A673 (cell line): ENCODE measurements around the gene CRACDL.

Experiments
- EZH2 ChIP-seq: fragments of 200-600 bp; sonication (generic); IDR thresholded peaks from 2 replicates; pipeline ENCODE4 v1.6.1; 2017; ENCODE audit warnings: borderline replicate concordance, low read depth, mild to moderate bottlenecking, mixed read lengths, antibody characterized with exemption, low read length; ENCODE audit not compliant: poor library complexity, severe bottlenecking
- TF ChIP-seq, protein P1 (sequence below): fragments of 300-800, 200-600 bp; sonication (generic); conservative IDR thresholded peaks from 2 replicates; pipeline ENCODE4 v1.5.1; 2017; ENCODE audit warnings: low read depth, mild to moderate bottlenecking, antibody characterized with exemption, low read length, moderate library complexity, mixed read lengths

DNA sequence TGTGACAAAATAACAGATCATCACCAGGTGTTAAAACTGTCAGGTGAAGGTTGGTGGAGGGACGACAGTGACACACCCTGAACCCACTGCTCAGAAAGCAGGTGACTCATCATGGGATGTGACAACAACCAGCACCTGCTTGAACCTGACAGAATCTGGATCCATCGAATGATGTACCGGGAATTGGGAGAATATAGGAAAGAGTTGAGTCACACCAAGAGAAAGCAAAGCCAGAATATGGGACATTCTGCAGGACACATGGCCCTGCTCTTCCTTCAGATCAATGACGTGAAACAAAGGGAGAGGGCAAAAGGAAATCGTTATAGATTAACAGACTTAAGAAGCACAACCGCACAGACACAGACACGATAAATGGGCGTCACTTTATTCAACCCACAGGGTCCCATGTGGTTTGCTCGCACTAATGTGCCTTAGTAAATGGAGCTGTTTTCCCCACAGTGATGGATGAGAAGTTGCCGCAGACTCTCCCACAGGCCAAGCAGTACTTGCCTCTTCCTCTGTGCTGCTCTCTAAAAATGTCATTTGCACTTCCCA is 100.1 kb downstream of the CRACDL start:
- TF ChIP-seq, protein P1, sequence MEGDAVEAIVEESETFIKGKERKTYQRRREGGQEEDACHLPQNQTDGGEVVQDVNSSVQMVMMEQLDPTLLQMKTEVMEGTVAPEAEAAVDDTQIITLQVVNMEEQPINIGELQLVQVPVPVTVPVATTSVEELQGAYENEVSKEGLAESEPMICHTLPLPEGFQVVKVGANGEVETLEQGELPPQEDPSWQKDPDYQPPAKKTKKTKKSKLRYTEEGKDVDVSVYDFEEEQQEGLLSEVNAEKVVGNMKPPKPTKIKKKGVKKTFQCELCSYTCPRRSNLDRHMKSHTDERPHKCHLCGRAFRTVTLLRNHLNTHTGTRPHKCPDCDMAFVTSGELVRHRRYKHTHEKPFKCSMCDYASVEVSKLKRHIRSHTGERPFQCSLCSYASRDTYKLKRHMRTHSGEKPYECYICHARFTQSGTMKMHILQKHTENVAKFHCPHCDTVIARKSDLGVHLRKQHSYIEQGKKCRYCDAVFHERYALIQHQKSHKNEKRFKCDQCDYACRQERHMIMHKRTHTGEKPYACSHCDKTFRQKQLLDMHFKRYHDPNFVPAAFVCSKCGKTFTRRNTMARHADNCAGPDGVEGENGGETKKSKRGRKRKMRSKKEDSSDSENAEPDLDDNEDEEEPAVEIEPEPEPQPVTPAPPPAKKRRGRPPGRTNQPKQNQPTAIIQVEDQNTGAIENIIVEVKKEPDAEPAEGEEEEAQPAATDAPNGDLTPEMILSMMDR: no peak
- no peak for TF ChIP-seq EZH2
